Embryonic facial prominence (tissue), 1 donor: Measurements from ENCODE around the gene SRRM3.
"Not testable (repeated sequence)": the region's sequence is repeated elsewhere in the genome, so short reads cannot be mapped to it uniquely, and the experiment has no call there.

ENCODE experiments used
- DNase-seq: peaks from one replicate; pipeline ENCODE4 v3.0.0-alpha.2; 2016; ENCODE audit errors: extremely low spot score

Gene SRRM3, protein sequence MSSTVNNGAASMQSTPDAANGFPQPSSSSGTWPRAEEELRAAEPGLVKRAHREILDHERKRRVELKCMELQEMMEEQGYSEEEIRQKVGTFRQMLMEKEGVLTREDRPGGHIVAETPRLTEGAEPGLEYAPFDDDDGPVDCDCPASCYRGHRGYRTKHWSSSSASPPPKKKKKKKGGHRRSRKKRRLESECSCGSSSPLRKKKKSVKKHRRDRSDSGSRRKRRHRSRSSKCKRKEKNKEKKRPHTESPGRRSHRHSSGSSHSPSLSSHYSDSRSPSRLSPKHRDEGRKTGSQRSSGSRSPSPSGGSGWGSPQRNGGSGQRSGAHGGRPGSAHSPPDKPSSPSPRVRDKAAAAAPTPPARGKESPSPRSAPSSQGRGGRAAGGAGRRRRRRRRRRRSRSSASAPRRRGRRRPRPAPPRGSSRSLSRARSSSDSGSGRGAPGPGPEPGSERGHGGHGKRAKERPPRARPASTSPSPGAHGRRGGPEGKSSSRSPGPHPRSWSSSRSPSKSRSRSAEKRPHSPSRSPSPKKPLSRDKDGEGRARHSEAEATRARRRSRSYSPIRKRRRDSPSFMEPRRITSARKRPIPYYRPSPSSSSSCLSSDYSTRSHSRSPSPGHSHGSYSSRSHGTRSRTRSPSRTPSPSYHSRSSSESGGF

DNA sequence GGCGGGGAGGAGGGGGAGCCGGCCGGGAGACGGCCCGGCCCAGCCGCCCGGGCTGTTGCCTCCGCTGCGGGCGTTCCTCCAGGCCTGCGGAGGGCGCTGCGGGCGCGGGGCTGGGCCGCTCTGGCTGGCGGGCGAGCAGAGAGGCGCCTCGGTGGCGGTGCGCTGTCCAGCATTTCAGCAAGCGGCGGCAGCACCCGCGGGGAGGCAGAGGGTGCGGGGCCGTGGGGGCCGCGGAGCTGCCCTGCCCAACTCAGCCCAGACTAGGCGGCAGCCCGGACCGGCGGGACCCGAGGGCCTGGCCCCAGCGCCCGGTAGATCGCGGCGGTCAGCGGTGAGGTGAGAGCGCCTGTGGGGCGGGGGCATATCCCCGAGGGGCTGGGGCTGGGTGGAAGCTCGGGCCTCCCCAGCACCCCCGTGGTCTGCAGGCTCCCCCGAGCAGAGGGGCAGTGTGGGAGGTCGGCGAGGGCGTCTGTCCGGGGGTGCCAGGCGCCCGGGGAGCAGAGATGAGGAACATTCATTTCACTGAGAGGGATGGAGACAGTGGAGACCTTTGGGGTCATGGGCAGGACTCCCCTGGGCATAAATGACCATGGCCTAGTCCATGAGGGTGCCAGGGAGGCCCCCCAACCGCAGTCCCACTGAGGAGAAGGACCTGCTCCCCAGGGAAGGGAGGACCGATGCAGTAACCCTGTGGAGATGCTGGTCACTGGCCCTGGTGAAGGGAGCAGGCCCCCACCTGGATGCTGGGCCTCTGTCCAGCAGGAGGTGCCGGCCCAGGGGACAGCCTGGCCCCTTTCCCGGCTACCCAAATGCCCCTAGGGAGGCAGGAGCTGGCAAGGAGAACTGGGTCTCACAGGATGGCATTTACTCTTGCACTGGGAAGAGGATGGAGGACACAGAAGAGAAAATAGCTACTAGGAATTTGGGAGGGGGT is at the start of gene SRRM3:
SRRM3 (plus strand) TSS at position 165 of the 934 bp plus-strand sequence. CDS start 33,171 bp downstream, outside the sequence.
- no peak for DNase-seq

DNA sequence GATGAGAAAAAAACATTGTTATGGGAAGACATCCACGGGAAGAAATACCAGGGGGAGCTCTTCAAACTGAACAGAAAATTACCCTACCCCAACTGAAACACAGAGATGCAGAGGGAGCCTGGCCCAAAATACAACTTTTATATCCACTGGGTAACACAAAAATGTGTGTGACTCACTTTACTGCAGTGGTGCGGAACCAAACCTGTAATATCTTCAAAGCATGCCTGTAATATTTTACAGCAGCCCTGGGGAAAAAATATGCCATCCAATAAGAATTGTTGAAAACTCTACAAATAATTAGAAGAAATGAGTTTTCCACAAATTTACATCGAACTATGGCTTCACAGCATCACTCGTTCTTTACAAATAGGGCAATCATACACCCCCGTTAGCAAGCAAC is 49.8 kb upstream of the SRRM3 start:
- no peak for DNase-seq

DNA sequence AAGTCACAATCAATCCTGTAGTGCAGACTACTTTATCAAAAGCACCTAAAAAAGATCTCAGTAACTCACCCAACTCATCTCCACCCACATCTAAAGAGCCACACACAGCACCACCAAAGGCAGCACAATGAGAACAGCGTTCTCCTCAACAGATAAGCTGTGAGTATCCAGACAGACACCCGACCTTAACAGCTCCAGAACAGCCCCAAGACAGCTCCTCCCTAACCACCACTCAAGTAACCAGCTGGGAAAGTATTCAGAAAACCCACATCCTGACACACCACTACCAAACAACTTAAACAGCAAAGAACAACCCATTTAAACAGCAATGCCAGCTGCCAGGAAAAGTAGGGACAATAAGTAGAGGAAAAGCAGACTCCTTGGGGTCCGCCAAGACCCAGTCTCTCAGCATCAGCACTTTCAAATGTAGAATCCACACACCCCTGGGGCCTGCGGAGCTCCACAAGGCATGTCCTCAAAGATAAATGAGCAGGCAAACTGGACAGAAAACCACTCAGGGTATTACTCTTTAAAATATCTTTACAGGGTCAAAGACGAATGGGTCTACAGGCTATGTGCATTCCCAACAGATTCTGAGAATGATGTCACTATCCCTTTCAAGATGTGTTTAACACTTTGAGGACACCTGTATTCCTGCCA is 48.0 kb upstream of the SRRM3 start:
- DNase-seq = not testable (repeated sequence)

DNA sequence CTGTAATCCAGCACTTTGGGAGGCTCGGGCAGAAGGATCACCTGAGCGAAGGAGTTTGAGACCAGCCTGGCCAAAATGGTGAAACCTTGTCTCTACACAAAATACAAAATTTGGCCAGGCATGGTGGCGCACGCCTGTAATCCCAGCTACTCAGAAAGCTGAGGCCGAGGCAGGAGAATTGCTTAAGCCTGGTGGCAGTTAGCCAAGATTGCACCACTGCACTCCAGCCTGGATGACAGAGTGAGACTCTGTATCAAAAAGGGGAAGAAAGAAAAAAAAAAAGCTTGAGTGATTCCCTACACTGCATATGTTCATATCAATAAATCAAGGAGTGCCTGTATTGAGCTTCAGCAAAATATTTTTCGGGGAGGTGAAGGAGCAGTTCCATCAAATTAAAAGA is 45.8 kb upstream of the SRRM3 start:
- DNase-seq = no peak

DNA sequence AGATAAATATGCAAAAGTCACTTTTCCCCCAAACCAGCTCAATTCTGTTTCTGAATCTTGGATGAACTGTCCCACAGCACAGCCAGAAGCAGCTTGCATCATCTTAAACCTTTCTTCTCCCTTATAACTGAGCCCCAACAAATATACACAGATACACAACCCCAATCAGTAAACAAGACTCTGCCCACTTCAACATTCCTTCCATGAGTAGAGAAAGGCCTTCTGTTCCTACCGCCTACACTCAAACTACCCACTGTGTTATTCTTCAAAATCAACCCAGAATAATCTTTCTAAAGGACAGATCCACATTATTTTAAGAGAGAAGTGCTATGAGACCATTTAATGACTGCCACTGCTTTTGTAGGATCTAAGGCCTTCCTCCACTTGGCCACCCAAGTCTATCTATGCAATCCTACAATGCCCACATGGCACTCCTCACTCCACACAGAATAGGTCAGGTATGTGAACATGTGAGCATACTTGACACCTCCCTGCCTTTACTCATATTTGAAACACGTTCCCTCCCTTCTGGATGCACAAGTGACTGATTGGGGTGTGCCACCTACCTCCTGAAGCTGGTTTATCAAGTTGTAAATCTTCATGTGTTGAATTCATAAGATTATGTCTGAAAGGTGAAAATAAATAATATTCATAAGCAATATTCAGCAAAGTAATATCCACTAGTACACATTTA is 44.6 kb upstream of the SRRM3 start:
- DNase-seq = not testable (repeated sequence)

DNA sequence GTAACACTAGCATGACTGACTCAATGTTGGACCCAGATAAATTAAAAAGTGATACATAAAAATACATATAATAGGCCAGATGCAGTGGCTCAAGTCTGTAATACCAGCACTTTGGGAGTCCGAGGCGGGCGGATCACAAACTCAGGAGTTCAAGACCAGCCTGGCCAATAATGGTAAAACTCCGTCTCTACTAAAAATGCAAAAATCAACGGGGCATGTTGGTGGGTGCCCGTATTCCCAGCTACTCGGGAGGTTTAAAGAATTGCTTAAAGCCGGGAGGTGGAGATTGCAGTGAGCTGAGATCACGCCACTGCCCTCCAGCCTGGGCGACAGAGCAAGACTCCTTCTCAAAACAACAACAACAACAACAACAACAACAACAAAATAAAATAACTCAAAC is 43.3 kb upstream of the SRRM3 start:
- DNase-seq = not testable (repeated sequence)

DNA sequence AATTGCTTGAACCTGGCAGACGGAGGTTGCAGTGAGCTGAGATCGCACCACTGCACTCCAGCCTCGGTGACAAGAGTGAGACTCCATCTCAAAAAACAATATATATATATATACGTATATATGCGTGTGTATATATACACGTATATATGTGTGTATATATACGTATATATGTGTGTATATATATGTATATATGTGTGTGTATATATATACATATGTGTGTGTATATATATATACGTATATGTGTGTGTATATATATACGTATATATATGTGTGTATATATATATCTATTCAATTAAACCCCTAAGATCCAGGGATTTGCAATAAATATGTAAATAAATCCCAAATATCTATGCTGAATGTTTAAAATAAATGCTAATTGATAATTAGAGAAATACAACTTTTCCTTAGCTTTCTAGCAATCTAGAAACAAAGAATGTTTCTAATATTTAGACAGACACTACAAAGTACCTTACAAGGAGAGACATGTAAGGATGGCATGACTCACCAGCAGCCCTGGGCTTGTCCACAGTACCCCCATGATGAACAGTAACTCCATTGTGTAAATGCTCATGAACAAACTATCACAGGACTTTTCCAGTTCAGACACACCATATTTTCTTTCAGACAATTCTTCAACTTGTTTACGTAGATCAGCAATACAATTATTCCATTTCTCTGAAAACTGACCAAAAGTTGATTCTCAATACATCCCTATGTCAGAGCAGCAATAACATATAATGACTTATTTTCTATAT is 39.1 kb upstream of the SRRM3 start:
- DNase-seq = not testable (repeated sequence)

DNA sequence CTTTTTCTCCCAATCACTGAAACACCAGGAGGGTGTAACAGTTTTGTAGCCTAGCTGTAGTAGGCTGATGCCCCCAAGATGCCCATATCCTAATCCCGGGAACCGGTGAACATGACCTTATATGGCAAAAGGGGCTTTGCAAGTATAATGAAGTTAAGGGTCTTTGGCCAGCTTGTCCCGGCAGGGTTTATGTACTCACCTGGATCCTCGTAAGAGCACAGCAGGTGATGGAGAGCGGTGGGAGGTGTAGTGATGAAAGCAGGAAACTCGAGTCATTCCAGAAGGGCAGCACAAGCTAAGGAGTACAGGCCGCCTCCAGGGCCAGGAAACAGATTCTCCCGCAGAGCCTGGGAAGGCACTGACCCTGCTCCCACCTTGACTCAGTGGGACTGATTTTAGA is 37.9 kb upstream of the SRRM3 start:
- not testable (repeated sequence) for DNase-seq

DNA sequence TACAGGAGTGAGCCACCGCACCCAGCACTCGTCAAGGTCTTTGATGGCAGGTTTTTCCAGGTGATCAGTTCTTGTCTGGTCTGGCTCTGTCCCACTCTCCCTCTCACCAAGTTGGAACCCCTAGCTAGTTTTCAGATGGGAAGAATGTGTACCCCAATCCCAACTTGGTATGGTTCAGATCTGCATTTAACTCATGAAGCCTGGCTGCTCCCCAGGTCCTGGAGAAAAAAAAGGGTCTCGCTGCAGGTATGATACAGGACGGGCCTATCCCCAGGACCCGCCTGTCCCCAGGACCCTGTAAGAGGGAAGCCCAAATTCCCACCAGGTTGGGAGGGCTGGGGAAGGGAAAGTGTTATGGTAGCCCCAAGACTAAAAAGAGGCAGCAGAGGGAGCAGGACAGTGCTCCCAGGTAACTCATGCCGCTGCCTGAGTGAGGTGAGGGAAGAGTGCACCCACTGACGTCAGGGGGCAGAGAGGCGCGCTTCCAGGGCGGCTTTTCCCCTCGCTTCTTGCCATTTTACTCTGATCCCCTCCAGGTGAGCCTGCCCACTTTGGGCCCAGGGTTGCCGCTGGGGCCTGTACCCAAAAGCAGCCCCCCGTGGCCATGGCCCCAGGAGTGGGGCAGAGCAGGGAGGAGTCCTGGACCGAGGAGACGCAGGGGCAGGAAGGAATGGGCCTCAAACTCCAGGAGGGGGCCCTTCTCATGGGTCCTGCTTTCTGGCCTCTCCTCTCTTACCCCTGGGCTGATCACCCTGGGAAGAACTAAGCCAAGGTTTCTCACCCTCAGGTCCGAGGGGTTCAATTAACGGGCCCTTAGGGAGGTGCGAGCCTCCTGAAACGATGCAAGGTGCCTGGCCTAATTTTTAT is 36.4 kb upstream of the SRRM3 start:
- no peak for DNase-seq

DNA sequence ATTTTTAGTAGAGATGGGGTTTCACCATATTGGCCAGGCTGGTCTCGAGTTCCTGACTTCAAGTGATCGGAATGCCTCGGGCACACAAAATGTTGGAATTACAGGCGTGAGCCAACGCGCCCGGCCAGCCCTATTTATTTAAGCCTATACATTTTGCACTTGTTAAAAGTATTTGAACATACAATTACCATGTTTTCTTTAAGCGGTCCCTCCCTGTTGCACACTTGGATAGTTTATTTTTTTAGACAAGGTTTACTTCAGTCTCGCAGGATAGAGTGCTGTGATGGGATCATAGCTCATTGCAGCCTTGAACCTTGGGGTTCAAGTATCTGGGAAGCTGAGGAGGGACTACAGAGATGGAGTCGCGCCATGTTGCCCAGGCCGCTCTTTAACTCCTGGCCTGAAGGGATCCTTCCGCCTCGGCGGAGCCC is 35.7 kb upstream of the SRRM3 start:
- DNase-seq = no peak

DNA sequence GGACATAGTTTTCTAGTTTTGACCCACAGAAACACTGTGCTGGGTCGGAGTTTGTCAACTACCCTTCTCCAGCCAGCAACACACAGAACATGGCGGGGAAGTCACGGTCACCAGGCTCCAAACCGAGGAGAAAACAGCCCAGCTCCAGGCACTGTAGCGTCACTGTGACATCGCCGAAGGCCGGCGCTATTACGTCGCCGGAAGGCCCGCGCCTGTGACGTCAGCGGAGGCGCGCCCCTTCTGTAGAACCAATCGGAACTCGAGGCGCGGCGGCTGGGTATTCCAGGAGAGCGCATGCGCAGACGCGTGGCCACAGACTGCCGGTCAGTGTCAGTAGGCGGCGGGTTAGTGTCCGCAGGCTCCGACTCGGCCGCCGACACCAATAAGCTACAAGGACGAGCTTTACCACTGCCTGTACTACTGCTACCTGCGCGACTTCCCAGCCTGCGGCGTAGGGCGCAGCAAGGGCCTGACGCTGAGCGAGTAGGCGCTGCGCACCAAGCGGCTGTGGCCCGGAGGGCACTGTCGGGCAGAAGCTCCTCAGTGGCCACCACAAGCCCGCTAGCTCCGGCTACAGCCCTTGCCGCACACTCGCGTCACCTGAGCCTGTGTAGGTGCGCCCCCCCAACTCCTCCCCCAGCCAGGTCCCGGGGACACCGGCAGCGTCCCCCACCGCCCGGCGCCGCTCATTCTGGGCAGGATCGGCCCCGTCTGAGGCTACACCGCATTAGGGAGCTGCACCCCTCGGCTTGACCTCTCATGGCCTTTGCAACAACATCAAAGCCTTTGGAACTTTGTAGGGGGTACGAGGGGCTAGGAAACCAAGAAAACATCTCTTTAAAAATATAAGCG is 35.1 kb upstream of the SRRM3 start:
- DNase-seq = peak; percentile 93

DNA sequence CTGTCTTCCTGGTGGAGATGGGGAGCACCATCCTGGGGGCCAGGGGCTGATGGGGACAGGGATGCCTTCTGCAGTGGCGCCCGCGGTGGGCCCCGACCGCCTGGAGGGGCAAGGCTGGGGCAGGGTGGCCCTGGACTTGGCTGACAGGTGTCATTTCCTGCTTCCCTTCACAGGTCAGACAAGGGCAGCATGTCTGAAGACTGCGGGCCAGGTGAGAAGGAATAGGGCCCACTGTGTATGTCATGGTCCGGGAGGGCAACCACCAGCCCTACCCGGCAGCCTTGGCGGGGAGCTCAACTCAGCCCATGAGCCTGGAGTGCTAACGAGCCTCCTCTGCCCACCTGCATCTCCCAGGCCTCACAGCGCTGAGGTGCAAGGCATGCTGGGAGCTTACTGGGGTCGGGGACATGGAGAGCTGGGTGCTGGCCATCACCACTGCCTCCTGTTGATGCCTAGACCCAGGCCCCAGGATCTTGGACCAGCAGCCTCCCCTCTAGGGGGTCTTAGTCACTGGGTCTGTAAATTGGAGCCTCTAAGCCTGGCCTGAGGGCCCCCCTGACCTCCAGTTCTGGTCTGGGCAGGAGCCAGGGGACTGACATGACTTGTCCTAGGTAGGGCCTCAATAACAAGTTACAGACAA is 28.0 kb upstream of the SRRM3 start:
- no peak for DNase-seq

DNA sequence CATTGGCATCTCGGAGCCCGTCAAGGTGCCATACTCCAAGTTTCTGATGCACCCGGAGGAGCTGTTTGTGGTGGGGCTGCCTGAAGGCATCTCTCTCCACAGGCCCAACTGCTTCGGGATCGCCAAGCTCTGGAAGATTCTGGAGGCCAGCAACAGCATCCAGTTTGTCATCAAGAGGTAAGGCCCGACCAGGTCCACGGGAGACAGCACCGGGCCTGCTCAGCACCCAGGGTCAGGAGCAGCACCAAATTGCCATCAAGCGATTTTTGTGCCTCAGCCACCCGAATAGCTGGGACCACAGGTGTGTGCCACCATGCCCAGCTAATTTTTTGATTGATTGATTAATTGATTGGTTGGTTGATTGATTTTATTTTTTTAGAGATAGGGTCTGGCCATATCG is 24.7 kb upstream of the SRRM3 start:
- DNase-seq = not testable (repeated sequence)

DNA sequence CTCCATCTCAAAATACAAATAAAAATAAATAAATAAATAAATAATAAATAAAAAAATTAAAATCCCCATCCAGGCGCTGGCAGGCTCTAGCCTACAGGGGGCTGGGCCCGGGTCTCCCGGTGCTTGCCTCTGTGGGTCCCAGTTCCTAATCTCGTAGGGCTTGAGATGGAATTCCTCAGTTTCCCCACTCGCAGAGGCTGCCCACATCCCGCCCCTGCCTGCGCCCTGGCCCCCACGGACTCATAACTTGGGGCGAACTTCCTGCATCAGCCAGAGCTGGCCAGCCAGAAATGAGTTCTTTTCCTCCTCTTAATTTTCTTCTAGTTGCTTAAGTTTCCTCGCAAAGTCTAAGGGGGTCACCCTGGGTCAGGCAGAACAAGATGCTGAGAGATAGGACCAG is 22.0 kb upstream of the SRRM3 start:
- no peak for DNase-seq

DNA sequence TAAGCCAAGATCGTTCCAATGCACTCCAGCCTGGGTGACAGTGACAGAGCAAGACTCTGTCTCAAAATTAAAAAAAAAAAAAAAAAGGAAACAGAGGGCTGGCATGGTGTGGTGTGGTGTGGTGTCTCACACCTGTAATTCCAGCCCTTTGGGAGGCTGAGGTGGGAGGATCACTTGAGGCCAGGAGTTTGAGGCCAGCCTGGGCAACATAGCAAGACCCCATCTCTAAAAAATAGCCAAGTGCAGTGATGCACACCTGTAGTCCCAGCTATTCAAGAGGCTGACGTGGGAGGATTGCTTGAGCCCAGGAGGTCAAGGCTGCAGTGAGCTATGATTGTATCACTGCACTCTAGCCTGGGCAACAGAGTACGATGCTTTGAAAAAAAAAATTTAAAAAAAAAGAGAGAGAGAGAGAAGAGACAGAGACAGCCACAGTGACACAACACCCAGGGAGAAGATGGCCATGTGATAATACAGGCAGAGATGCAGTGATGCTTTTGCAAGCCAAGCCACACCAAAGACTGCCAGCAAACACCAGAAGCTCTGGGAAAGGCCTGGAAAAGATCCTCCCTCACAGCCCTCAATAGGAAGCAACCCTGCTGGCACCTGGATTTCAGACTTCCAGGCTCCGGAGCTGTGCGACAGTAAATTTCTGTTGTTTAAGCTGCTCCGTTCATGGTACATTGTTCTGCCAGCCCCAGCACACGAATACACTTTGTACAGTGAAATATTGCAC is 19.3 kb upstream of the SRRM3 start:
- no peak for DNase-seq

DNA sequence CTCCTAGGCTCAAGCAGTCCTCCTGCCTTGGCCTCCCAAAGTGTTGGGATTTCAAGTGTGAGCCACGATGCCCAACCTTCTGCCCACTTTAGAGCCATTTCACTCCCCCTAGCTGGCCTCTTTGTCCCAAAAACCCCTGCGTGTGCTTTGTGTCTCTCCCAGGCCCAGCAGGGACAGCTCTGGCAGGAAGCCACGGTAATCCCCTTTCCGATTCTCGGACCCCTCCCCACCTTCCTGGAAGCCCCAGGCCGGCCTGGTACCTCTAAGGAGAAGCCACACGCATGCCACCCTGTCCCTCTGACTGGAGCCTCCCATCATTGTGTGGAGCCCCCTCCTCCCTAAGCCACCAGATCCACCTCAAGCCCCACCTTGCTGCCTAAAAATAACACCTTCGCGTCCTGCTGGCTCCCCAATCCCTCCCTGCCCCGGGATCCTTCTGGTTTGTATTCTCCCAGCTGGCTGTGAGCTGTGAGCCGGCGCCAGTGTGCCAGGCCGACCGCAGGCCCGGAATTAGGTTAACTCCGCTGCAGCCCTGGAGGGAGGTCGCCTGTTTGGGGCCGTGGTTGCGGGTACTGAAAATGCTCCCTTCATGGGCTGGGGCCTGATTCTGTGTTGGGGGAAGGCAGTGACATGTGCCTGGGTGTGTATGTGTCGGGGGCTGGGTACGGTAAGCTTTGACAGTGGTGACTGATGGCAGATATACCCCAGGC is 16.4 kb upstream of the SRRM3 start:
- no peak for DNase-seq
